Fibroblast of pulmonary artery (primary cell): ENCODE results near the gene TLL2.
A peak's percentile ranks its signal among the peaks of the same experiment; 100 is the strongest.

Experiments used
- DNase-seq: peaks from one replicate; pipeline ENCODE4 v3.0.0-alpha.2; 2010; ENCODE audit warnings: low read depth
- H3K4me3 ChIP-seq: replicated peaks from 2 replicates; pipeline ENCODE4 v1.5.1; 2011; ENCODE audit warnings: low read depth, mild to moderate bottlenecking, control low read depth, low read length, moderate library complexity
- CTCF ChIP-seq: IDR thresholded peaks from 2 replicates; pipeline ENCODE4 v1.5.1; 2011; ENCODE audit warnings: mild to moderate bottlenecking, control low read depth, low read length, inconsistent platforms; ENCODE audit errors: missing control alignments

Gene TLL2

DNA sequence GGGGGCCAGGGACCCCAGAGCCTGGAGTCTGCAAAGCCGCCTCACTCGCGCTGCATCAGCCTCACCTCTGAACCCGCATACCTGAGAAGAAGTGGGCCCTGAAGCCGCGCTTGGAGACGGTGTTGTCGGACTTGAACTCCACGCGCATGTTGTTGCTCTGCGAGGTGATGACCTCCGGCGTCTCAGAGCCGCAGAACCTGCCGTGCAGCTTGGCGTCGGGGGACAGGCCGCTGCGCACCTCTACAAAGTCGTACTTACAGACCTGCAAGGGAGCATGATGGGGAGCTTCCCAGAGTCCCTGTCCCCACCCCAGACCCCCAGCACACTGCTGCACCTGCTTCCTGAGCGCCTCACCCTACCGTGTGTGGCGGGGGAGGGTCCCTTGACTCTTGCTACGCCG lies 129.2 kb downstream of the TLL2 start:
- H3K4me3 ChIP-seq, result no peak overlapping the region
- no peak for DNase-seq
- TF ChIP-seq CTCF, result no peak

DNA sequence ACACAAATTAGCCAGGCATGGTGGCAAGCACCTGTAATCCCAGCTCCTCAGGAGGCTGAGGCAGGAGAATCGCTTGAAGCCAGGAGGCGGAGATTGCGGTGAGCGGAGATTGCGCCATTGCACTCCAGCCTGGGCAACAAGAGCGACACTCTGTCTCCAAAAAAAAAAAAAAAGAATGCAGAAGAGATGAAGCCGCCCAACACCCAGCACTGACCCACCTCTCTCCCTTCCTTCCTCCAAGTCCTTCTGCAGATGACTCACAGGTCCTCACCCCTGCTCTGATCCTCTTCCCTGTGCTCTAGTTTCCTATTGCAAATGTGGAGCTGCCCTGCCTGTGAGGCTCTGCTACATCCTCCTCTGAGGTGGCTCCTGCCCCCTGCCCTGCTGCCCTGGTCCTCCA lies 132.9 kb downstream of the TLL2 start:
- no peak overlapping the region for H3K4me3 ChIP-seq
- DNase-seq, result no peak
- no peak for TF ChIP-seq CTCF

DNA sequence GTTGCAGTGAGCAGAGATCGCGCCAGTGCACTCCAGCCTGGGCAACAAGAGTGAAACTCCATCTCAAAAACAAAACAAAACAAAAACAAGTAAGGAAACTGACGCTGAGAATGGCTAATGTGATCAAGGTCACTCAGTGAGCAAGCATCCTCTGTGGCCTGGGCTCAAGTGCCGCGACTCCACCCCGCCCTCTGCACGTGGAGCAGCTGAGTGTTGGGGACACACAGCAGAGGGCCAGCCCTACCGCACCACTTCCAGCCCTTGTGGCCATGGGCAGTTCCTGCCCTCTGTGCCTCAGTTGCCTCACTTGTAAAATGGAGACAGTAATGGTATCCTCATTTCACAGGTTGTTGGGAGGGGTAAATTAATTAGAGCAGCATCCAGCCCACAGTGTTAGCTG lies 134.0 kb downstream of the TLL2 start:
- no peak overlapping the region for H3K4me3 ChIP-seq
- TF ChIP-seq CTCF, result no peak
- no peak for DNase-seq

DNA sequence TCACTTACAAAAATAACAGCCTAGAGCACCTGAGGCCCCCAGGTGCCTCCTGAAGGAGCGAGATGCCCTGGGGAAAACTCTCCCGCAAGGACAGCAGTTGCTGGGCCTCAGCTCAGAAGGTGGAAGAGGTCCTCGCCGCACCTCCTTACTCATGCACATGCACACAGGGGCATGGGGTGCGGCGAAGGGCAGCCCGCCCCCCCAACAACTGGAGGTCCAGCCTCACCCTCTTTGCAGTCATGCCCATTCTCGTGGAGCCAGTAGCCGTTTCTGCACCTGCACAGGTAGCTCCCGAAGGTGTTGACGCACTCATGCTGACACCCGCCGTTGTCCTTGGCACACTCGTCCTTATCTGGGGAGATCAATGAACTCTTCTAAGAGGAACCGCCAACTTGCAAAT lies 135.0 kb downstream of the TLL2 start:
- no peak for TF ChIP-seq CTCF
- H3K4me3 ChIP-seq, result no peak overlapping the region
- no peak for DNase-seq

DNA sequence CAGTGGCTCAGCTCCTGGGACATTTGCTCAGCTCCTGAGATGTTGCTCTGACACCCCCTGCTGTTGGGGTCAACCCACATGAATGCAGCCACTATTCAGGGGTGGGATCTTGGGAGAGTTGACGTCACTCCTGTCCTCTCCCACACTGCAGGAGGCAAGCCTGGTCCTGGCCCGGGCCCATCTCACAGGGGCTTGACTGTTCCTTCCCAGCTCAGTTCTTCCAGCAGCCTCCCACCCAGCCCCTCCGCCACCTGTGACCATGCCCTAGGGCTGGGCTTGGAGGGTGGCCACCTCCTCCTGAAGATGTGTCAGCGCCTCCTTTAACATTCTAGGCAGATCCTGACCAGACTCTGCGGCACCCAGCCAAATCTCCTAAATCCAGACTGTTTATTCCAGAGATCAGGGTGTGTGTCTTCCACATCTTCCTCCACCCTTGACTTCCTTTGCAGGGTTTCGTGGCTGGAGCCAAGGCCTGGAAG lies 135.9 kb downstream of the TLL2 start:
- H3K4me3 ChIP-seq, result no peak overlapping the region
- no peak for DNase-seq
- no peak for TF ChIP-seq CTCF

DNA sequence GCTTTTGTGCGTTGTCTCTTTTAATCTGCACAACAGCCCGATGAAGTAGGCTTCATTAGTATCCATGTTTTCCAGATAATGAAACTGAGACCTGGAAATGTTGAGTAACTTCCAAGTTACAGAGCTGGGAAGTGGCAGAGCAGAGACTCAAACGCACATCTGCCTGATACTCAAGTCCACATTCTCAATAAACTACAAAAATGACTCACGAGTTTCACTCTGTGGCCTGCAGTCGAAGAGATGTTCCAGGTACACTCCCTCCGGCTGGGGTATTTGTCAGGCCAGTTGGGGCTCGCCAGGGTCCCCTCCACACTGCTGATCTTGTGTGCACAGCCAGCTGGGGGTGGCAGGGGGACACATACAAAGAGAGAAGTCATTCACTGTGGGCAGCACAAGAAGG lies 137.2 kb downstream of the TLL2 start:
- no peak for DNase-seq
- TF ChIP-seq CTCF, result no peak
- no peak overlapping the region for H3K4me3 ChIP-seq

GRCh38 chr10:96374985-96375830 lies 138.5 kb downstream of the TLL2 start:
- peak; percentile 98 for TF ChIP-seq CTCF
- peak; percentile 87 for DNase-seq
- peak overlapping the region; percentile 51 for H3K4me3 ChIP-seq
